Measurements from ENCODE around the gene EIF5B.
"Not testable (repeated sequence)": the region's sequence is repeated elsewhere in the genome, so short reads cannot be mapped to it uniquely, and the experiment has no call there.

The EIF5B gene, protein sequence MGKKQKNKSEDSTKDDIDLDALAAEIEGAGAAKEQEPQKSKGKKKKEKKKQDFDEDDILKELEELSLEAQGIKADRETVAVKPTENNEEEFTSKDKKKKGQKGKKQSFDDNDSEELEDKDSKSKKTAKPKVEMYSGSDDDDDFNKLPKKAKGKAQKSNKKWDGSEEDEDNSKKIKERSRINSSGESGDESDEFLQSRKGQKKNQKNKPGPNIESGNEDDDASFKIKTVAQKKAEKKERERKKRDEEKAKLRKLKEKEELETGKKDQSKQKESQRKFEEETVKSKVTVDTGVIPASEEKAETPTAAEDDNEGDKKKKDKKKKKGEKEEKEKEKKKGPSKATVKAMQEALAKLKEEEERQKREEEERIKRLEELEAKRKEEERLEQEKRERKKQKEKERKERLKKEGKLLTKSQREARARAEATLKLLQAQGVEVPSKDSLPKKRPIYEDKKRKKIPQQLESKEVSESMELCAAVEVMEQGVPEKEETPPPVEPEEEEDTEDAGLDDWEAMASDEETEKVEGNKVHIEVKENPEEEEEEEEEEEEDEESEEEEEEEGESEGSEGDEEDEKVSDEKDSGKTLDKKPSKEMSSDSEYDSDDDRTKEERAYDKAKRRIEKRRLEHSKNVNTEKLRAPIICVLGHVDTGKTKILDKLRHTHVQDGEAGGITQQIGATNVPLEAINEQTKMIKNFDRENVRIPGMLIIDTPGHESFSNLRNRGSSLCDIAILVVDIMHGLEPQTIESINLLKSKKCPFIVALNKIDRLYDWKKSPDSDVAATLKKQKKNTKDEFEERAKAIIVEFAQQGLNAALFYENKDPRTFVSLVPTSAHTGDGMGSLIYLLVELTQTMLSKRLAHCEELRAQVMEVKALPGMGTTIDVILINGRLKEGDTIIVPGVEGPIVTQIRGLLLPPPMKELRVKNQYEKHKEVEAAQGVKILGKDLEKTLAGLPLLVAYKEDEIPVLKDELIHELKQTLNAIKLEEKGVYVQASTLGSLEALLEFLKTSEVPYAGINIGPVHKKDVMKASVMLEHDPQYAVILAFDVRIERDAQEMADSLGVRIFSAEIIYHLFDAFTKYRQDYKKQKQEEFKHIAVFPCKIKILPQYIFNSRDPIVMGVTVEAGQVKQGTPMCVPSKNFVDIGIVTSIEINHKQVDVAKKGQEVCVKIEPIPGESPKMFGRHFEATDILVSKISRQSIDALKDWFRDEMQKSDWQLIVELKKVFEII

GRCh38 chr2:99337113-99338028, at the start of gene EIF5B:
Gene EIF5B (plus strand): TSS chr2:99337389. CDS start chr2:99337555, 166 bp downstream.
- peak; percentile 79 to 92 for DNase-seq

DNA sequence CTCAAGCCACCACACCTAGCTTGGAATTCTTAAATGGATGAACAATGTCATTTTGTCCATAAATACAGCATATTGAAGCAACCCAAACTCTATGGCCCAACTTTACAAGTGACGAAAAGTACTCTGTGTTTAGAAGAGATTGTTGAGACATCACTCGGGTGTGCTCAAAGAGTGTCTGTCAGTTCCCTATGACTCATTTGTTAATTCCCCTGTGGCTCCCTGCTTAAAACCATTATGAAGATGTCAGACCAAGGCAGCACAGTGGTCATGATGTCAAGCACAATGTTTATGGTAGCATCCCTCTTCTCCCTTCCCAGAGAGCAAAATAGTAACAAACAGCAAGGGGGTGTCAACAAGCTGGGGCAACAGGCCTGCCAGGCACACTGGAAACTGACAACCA, 39.2 kb upstream of the EIF5B start:
- DNase-seq = no peak

- no peak for DNase-seq
These were observed 37.6 kb upstream of the EIF5B start for GRCh38 chr2:99299580-99299979.

DNA sequence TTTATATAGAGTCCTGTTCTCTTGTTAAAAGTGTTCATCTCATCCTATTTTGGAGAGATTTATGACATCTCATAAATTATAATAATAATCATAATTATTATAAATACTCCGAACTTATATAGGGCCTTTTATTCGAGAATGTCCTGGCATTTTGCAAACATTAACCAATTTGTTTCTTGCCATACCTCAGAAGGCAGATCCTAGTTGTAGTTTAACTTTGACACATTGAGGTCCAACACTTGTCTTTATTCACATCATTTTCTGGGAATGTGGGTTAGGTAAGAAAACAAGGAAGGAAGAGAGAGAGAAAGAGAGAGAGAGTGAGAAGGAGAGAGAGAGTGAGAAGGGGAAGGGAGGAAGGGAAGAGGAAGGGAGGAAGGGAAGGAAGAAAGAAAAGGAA, 36.1 kb upstream of the EIF5B start, which contains the start of gene LYG1:
TSS of gene LYG1 (minus strand) at position 101 of the 400 bp plus-strand sequence. CDS start 5,527 bp downstream, outside the sequence.
- DNase-seq = not testable (repeated sequence)

DNA sequence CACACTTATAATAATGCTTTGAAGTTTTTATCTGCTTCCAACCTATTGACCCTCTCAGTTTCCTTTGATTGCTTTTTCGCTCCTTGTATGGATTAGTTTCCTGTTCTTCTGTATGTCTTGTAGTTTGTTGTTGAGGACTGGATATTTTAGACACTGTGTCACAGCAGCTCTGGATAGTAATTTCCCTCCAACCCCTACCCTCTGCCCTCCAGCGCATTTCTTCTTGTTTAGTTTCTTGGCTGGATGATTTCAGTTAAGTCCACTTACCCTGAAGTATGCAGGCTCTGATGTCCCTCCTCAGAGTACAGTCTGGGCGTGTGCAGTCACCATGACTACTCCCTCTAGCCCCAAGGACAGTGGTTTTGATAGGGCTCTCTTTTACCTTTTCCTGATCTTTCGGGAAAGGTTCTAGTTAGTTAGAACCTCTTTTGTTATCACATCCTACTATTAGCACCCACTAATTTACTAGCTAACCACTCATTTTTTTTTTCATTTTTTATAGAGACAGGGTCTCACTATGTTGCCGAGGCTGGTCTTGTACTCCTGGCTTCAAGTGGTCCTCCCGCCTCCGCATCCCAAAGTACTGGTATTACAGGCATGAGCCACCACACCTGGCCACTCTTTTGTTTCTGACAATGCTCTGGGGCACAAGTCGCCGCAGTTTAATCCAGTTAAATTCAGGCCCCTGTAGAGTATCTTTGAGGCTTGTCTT, 19.9 kb upstream of the EIF5B start:
- DNase-seq = no peak

DNA sequence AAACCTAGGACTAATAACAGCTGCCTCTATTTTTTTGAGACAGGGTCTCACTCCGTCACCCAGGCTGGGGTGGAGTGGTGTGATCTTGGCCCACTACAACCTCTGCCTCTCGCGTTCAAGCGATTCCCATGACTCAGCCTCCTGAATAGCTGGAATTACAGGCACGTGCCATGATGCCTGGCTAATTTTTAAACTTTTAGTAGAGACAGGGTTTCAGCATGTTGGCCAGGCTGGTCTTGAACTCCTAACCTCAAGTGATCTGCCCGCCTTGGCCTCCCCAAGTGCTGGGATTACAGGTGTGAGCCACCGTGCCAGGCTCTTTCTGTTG, 19.4 kb upstream of the EIF5B start:
- not testable (repeated sequence) for DNase-seq

DNA sequence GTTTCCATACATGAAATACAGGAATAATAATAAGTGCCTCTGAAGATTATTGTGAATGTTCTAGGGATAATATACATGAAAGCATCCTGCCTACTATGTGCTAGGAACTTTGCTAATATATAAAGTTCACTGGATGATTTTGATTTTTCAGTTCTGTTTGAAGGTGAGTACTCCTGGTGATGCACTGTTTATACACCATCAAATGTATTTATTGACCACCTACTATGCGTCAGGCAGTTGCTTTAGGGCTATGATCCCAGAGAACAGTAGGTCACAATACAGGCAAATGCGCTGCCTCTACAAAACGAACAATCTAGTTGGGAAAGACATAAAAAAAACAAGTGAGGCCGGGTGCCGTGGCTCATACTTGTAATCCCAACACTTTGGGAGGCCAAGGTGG, 11.8 kb upstream of the EIF5B start:
- DNase-seq = no peak

- DNase-seq = peak; percentile 96 to 97
These were observed 1.0 kb upstream of the EIF5B start, which contains the start of gene TXNDC9 for GRCh38 chr2:99335911-99336803. Gene TXNDC9 (minus strand): TSS chr2:99336333. CDS start chr2:99333210, 3,123 bp downstream.

DNA sequence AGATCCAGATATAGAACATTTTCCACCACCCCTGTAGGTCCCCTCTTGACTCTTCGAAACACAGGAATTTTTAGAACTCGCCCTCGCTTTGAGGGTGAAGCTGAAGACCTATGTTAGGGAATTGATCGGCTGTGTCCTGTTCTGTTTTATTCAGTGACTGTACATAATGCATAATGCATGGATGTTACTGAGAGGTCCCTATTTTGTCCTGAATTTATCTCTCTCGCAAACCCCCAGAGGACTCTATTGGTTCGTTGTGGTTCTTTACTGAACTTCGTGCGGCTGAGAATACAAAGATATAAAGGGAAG, 431 bp upstream of the EIF5B start:
- no peak for DNase-seq

- no peak for DNase-seq
These were observed 918 bp downstream of the EIF5B start for GRCh38 chr2:99338029-99338585.

- DNase-seq = no peak
These were observed 3.6 kb downstream of the EIF5B start for GRCh38 chr2:99340669-99341236.

DNA sequence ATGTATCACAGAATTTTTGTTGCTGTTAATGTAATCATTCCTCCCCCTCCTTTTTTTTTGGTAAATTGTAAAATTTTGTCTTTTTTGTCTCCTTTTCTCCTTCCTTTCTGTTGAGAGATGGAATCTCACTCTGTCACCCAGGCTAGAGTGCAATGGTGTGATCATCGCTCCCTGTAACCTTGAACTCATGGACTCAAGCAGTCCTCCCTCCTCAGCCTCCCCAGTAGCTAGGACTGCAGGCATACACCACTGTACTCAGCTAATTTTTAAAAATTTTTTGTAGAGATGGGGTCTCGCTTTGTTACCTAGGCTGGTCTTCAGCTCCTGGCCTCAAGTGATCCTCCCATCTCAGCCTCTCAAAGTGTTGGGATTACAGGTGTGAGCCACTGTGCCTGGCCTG, 5.3 kb downstream of the EIF5B start:
- no peak for DNase-seq

DNA sequence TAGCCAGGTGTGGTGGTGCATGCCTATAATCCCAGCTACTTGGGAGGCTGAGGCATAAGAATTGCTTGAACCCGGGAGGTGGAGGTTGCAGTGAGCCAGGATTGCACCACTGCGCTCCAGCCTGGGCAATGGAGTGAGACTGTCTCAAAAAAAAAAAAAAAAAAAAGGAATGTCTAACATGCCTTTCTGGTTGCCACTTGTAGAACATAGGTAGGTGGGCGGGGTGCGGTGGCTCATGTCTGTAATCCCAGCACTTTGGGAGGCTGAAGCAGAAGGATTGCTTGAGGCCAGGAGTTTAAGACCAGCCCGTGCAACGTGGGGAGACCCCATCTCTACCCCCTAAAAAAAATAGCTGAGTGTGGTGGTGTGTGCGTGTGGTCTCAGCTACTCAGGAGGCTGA, 8.3 kb downstream of the EIF5B start:
- not testable (repeated sequence) for DNase-seq

- no peak for DNase-seq
These were observed 9.0 kb downstream of the EIF5B start for GRCh38 chr2:99346218-99346617.

DNA sequence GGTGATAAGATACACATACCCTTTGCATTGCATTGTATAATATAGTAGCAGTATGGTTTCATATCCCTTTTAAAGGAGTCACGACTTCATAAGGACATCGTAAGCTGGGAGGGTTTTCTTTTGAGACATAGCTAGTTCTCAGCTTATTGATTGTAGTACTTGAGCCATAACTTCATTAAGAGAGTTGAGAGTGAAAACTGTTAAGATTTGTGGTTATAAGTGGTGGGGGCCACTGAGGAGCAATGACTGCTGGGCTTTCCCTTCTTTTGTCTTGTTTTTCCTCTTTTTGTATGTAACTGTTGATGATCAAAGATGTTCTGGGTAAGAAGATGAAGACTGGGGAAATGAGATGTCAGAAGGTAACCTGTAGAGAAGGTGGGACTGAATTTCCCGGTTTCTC, 11.0 kb downstream of the EIF5B start:
- DNase-seq = no peak

- no peak for DNase-seq
These were observed 13.0 kb downstream of the EIF5B start for GRCh38 chr2:99350194-99350593.

DNA sequence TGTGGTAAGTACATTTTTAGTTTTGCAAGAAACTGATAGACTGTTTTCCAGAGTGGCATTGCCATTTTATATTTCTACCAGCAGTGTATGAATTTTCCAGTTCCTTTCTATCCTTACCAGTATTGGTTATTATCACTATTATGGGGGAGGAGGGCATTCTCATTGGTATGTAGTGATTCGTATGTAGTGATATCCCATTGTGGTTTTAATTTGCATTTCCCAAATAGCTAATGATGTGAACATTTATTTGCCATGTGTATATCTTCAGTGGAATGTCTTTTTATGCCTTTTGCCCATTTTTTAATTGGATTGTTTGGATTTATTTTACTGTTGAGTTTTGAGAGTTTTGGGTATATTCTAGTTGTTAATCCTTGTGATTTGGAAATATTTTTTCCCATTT, 16.9 kb downstream of the EIF5B start:
- no peak for DNase-seq

- not testable (repeated sequence) for DNase-seq
These were observed 17.6 kb downstream of the EIF5B start for GRCh38 chr2:99354825-99355224.

DNA sequence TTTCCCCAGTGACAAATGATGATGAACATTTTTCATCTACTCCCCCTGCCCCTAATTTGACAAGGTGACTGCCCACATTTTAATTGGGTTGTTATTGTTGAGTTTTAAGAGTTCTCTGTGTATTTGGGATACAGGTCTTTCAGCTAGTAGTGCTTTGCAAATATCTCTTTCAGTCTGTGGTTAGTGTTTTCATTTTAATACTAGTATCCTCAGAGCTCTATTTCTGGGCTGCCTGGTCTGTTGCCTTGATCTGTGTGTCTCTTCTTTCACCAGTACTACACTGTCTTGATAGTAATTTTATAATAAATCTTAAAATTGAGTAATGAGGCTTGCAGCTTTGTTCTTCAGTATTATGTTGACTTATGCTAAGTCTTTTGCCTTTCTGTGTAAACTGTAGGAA, 19.7 kb downstream of the EIF5B start:
- DNase-seq = no peak

DNA sequence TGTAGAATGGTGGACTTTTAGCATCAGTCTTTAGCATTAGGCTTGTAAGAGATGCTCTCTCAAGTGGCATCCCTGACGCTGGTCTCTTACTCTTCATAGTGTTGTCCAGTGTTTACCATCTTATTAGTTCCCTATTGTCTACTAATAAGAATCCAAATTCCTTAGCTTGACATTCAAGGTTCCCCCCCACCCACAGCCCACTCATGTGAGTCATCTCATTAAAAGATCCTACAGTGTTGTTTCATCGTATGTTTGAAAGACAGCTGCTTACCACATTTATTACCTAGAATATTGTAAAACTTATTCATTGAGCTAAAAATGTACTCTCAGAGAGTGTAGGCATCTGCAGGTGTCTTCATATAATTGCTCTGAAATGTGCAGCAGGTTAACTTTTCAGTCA, 28.5 kb downstream of the EIF5B start:
- no peak for DNase-seq
